GM20431 (cell line): ENCODE measurements around the gene KIF11.
"Not testable (repeated sequence)": the region's sequence is repeated elsewhere in the genome, so short reads cannot be mapped to it uniquely, and the experiment has no call there.

Experiments
- in situ Hi-C: fragments of 300-500 bp; cut with MseI, MboI; formaldehyde crosslinking; loops from one replicate; pipeline ENCODE4 v1.15.0; 2020; ENCODE audit warnings: low sequenced_read_pairs; ENCODE audit not compliant: unreplicated experiment

The KIF11 gene

GRCh38 chr10:92592761-92593618 lies at the start of gene KIF11:
KIF11 (plus strand) TSS chr10:92593130; CDS start chr10:92593376, 246 bp downstream.
- in situ Hi-C loops, result no loop called here

DNA sequence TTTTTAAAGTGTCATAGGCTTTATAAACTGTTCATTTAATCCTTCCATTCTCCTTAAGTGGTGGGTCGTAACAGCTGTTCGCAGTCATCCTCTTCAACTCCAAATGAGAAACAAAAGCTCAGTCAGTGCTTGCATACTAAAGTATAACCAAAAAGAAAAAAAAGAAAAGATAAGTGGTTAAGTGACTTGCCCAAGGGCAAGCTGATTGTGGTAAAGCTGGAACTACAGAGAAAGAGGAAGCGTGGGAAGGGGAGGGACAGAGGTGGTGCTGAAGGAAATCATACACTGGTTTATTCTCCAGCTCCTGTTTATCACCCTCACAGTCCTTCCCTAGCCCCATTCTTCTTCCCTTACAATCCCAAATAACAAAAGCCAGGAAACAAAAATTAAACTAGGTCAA lies 48.6 kb upstream of the KIF11 start:
- in situ Hi-C loops, result no loop called here

GRCh38 chr10:92545556-92545955 lies 47.4 kb upstream of the KIF11 start:
- in situ Hi-C loops, result no loop called here

DNA sequence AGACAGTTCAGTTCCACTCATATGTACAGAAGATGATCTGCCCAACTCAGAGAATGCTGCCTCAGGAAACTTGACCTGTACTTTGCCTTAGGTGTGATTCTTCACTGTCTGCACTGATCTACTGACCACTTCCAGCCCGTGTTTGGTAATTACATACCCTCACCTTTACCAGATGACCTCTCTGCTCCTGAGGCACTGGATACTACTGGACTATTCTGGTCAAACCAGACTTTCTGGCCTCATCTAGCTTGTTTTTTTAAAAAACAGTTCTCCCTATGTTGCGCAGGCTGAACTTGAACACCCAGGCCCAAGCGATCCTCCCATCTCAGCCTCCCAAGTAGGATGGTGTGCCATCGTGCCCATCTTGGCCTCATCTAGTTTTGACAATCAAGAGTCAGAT lies 45.3 kb upstream of the KIF11 start:
- in situ Hi-C loops, result no loop called here

GRCh38 chr10:92550924-92551323 lies 42.0 kb upstream of the KIF11 start:
- in situ Hi-C loops, result no loop called here

- in situ Hi-C loops, result no loop called here
These were observed 40.6 kb upstream of the KIF11 start for GRCh38 chr10:92552310-92552709.

GRCh38 chr10:92553959-92554358 lies 39.0 kb upstream of the KIF11 start:
- in situ Hi-C loops, result no loop called here

- in situ Hi-C loops, result no loop called here
These were observed 33.9 kb upstream of the KIF11 start for GRCh38 chr10:92559046-92559445.

DNA sequence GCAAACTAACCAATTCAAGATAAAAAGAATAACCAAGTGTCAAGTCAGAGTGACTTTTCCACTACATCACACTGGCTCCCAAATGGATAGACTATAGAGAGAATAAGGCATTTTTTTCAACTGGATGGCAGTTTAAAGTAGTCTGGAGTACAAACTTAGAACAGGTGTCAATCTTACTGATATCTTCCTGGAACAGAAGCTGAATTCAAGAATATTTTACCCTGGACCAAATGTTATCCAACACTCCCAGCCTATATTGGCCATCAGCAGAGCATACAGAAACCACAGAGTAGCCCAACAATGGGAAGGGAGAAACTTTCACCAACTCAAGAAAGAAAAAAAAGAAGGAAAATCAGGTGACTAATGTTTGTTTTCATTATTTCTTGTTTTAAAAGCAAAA lies 30.5 kb upstream of the KIF11 start:
- in situ Hi-C loops, result no loop called here

DNA sequence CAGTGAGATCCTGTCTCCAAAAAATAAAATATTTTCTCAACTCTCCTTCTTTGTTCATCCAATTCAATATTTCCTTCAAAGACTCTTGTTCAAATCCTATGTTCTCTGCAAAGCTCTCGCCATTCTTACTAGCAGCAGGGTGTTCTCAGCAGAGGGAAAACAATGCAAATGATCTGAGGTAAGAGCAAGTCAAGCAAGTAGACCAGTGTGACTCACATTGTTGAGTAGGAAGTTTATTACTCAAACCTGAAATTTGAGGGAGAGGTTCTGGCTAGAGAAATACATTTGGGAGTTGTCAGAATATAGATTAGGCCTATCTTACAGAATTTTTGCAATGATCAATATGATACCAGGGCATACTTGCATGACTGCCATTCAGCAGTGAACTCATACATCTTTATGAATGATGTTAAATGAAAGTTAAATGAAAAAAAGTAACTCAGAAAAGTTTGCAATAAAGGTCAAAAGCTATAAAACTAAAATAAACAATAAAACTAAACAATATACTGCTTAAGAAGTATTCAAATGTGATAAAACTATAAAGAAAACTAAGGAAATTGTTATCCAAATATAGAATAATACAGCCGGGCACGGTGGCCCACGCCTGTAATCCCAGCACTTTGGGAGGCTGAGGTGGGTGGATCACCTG lies 24.9 kb upstream of the KIF11 start:
- in situ Hi-C loops, result no loop called here

- in situ Hi-C loops, result no loop called here
These were observed 23.9 kb upstream of the KIF11 start for GRCh38 chr10:92569071-92569470.

GRCh38 chr10:92569663-92570062 lies 23.3 kb upstream of the KIF11 start:
- in situ Hi-C loops, result not testable (repeated sequence)

DNA sequence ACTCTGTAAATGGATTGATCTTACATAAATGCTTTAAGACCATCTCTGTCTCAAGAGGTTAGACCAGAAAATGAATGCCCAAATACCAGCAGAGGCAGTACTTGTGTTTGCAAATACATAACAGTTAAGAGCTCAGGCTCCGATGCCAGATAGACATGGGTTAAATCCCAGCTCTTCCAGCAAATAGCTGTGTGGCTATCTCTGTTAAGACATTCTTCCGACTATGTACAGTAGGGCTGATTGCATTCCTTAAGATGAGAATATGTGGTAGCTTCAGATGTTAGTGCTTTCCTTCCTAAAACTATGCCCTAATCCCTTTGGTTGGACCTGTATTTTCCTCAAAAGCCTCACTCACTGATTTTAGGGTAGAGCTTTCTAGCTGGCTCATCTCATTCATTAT lies 21.3 kb upstream of the KIF11 start:
- in situ Hi-C loops, result no loop called here

GRCh38 chr10:92572362-92573090 lies 20.4 kb upstream of the KIF11 start:
- in situ Hi-C loops, result no loop called here

DNA sequence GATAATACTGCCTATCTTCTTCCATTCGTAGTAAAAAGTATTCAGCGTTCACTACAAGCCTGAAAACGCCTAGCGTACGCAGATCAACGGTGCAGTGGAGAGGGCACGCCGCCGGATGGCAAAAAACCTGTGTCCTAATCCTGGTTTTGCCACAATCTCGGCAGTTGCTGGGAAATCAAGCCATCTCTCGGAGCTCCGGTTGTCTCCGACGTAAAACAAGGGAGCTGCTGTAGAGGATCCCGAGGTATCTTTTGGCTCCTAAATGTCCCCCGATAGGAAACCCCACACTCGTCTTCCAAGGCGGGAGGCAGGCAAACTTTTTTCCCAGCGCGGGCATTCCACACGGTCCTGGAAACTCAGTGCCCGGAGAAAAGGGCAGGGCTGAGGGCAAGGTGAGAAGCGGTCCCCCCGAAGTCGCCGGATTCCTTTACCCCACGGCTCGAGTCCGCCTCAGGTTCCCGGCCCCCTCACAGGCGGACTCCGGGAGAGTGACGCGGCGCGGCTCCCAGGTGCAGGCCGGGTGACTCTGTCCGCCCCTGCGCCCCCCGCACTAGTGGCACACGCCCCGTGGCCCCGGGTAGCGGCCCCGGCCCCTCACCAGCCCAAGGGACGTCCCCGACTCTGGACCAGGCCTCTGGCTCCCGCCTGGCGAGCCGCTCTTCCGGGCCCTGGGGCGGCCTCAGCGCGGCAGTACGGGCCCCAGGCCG lies 19.7 kb upstream of the KIF11 start:
- in situ Hi-C loops, result no loop called here

DNA sequence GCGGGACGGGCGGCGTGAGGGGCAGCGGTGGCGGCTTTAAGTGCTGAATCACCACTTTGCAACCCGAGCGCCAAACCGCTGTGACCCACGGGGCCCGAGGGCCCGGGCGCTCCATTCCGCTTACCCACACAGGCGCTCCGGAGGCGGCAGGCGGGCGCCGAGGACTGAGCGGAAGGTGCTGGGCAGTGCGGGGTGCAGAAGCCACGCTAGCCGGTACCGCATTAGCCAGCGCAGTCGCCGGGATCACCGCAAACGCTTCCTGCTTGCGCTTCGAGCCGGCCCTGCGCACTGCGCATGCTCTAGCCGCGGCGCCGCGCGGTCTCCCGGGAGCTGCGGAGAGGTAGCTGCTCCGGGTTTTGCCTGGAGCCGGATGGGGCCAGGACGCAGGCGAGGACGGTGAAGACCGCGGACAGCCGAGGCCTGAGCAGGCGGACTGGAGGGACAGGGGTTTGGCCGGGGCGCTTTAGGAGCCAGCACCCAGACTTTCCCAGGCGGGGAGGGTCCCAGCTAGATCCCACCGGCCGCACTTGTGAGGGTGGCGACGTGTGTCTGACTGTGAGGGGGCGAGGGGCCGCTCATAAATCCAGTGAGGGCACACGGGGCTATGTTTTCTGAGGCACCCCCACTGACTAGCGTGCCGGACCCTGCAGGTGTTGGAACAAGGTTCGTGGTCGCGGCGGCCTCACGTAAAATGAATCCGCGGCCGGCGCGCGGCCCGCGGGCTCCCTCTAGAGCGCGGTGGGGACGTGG lies 19.0 kb upstream of the KIF11 start, which contains the start of gene IDE:
Gene IDE, minus strand, starts transcription at position 296 of the 750 bp plus-strand sequence. Its CDS starts 74 bp downstream, at position 222.
- in situ Hi-C loops, result no loop called here

- in situ Hi-C loops, result no loop called here
These were observed 18.2 kb upstream of the KIF11 start for GRCh38 chr10:92574548-92575261.

DNA sequence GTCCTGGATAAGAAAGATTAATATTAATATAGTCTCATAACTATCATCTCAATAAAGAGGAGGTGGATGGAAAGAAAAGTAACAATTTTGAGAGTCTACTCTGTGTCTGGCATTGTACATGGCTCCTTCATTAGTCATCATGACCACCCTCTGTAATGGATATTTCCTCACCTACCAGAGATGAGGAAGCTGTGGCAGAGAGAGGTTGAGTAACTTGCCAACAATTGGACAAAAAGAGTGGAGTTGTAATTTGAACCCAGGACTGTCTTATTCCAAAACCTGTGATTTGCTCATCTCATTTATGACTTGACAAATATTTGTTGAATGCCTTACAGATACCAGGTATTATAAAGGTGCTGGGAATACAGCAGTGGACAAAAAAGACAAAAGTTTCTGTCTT lies 17.0 kb upstream of the KIF11 start:
- in situ Hi-C loops, result no loop called here

DNA sequence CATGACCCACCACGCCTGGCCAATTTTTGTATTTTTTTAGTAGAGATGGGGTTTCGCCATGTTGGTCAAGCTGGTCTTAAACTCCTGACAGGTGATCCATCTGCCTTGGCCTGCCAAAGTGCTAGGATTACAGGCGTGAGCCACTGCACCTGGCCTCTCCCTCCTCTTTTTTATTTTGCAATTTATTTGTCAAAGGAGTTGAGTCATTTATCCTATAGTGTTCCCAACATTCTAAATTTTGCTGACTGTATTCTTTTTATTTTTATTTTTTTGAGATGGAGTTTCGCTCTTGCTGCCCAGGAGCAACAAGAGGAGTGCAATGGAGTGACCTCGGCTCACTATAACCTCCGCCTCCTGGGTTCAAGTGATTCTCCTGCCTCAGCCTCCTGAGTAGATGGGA lies 10.6 kb upstream of the KIF11 start:
- in situ Hi-C loops, result not testable (repeated sequence)
